SK-N-SH (cell line): ENCODE data around the gene EDDM13. TPM values are rescaled to one million over a fixed set of nuclear protein-coding genes. Genes with fewer than 3 reads are reported as not detected.
A peak's percentile ranks its signal among the peaks of the same experiment; 100 is the strongest.

Experiments used
- CTCF ChIA-PET: fragments of 300-600, 350-600 bp; formaldehyde crosslinking; extraction: SDS; loops from one replicate; lab custom pipeline; 2021; lab: Yijun Ruan, JAX
- POLR2A ChIA-PET: fragments of 350-600 bp; sonication (Branson Sonifier 250); formaldehyde crosslinking; extraction: SDS; loops from one replicate; lab custom pipeline; 2020; ENCODE audit warnings: antibody characterized with exemption, inconsistent platforms; lab: Yijun Ruan, JAX
- DNase-seq: peaks from one replicate; pipeline ENCODE4 v3.0.0; 2012
- H2AFZ ChIP-seq: fragments of 200-600 bp; sonication (generic); 2 replicates; pipeline ENCODE4 v1.8.1; 2016; ENCODE audit warnings: antibody characterized with exemption, mild to moderate bottlenecking, low read depth
- H3F3A ChIP-seq: fragments of 200-600 bp; sonication (generic); replicated peaks from 2 replicates; pipeline ENCODE3; 2016; ENCODE audit warnings: antibody characterized with exemption, mild to moderate bottlenecking; ENCODE audit not compliant: insufficient read depth
- H3K27ac ChIP-seq, 2 experiments: fragments of 200-500 bp in 1 of 2; fragments of 200-600 bp in 1 of 2; sonication (Bioruptor generic) in 1 of 2; sonication (generic), shearing (Covaris generic) in 1 of 2; 2 replicates each; pipeline versions ENCODE4 v1.5.1 to v1.6.1; 2014 to 2016; ENCODE audit warnings: low read depth in 2 of 2, inconsistent platforms in 1 of 2, low read length in 1 of 2, mild to moderate bottlenecking in 1 of 2, mixed read lengths in 1 of 2
- H3K27me3 ChIP-seq: fragments of 200-600 bp; sonication (generic), shearing (Covaris generic); 2 replicates; pipeline ENCODE4 v1.6.1; 2016; ENCODE audit warnings: mixed run types; ENCODE audit not compliant: insufficient read depth
- H3K36me3 ChIP-seq, 2 experiments: fragments of 200-500 bp in 1 of 2; fragments of 200-600 bp in 1 of 2; sonication (Bioruptor generic) in 1 of 2; sonication (generic) in 1 of 2; replicated peaks in 1 of 2; 2 replicates each; pipeline versions ENCODE3 to v1.5.1; 2014 to 2016; ENCODE audit warnings: low read length in 1 of 2, mild to moderate bottlenecking in 1 of 2; ENCODE audit not compliant: insufficient read depth in 2 of 2, control insufficient read depth in 1 of 2
- H3K4me1 ChIP-seq, 2 experiments: fragments of 200-500 bp in 1 of 2; fragments of 200-600 bp in 1 of 2; sonication (Bioruptor generic) in 1 of 2; sonication (generic), shearing (Covaris generic) in 1 of 2; 2 replicates each; pipeline versions ENCODE4 v1.5.1 to v1.6.1; 2014 to 2016; ENCODE audit warnings: low read depth in 1 of 2, low read length in 1 of 2, mixed run types in 1 of 2; ENCODE audit not compliant: insufficient read depth in 2 of 2, control insufficient read depth in 1 of 2
- H3K4me2 ChIP-seq: fragments of 200-600 bp; sonication (generic), shearing (Covaris generic); 2 replicates; pipeline ENCODE4 v1.6.1; 2017; ENCODE audit warnings: mixed run types
- H3K4me3 ChIP-seq, 2 experiments: fragments of 200-500 bp in 1 of 2; fragments of 200-600 bp in 1 of 2; sonication (Bioruptor generic) in 1 of 2; sonication (generic), shearing (Covaris generic) in 1 of 2; 2 replicates each; pipeline versions ENCODE4 v1.5.1 to v1.8.1; 2014 to 2016; ENCODE audit warnings: low read depth in 2 of 2, inconsistent platforms in 1 of 2, low read length in 1 of 2, mild to moderate bottlenecking in 1 of 2, mixed read lengths in 1 of 2, moderate library complexity in 1 of 2
- H3K79me2 ChIP-seq: fragments of 200-600 bp; sonication (generic); 2 replicates; pipeline ENCODE4 v1.8.1; 2017; ENCODE audit warnings: mild to moderate bottlenecking; ENCODE audit not compliant: insufficient read depth
- H3K9ac ChIP-seq: fragments of 200-600 bp; sonication (generic); 2 replicates; pipeline ENCODE4 v1.6.1; 2017; ENCODE audit warnings: mixed run types
- H3K9me2 ChIP-seq: fragments of 200-600 bp; sonication (generic); 2 replicates; pipeline ENCODE4 v1.6.1; 2017; ENCODE audit warnings: mixed run types
- H3K9me3 ChIP-seq: fragments of 200-600 bp; sonication (generic); 2 replicates; pipeline ENCODE4 v1.6.1; 2017; ENCODE audit warnings: mixed run types, mild to moderate bottlenecking, moderate library complexity
- H4K20me1 ChIP-seq: fragments of 200-600 bp; sonication (generic); 2 replicates; pipeline ENCODE4 v1.6.1; 2017; ENCODE audit warnings: mild to moderate bottlenecking, mixed run types; ENCODE audit not compliant: insufficient read depth
- ELF1 ChIP-seq: IDR thresholded peaks from 2 replicates; pipeline ENCODE4 v1.4.0; 2012
- FOSL2 ChIP-seq: IDR thresholded peaks from 2 replicates; pipeline ENCODE4 v1.4.0; 2012; ENCODE audit warnings: low read depth, mild to moderate bottlenecking, moderate library complexity, borderline replicate concordance
- FOXJ3 ChIP-seq: sonication (generic); formaldehyde crosslinking; IDR thresholded peaks from 2 replicates; pipeline ENCODE4 v1.5.1; 2020; ENCODE audit warnings: mild to moderate bottlenecking, missing genetic modification reagents
- GABPA ChIP-seq: IDR thresholded peaks from 2 replicates; pipeline ENCODE4 v1.4.0; 2012; ENCODE audit warnings: low read depth, mild to moderate bottlenecking
- GATA2 ChIP-seq: sonication (generic); formaldehyde crosslinking; IDR thresholded peaks from 2 replicates; pipeline ENCODE4 v1.5.0; 2020; ENCODE audit warnings: mild to moderate bottlenecking, missing genetic modification reagents
- JUND ChIP-seq: IDR thresholded peaks from 2 replicates; pipeline ENCODE4 v1.4.0; 2012
- MXI1 ChIP-seq: IDR thresholded peaks from 2 replicates; pipeline ENCODE4 v1.6.1; 2012; ENCODE audit warnings: mild to moderate bottlenecking, low read depth, low read length, improper control_type of control experiment
- NFIC ChIP-seq: IDR thresholded peaks from 2 replicates; pipeline ENCODE4 v1.4.0; 2012; ENCODE audit warnings: borderline replicate concordance
- NRF1 ChIP-seq: IDR thresholded peaks from 2 replicates; pipeline ENCODE4 v1.6.1; 2012; ENCODE audit warnings: low read depth, mild to moderate bottlenecking, low read length
- PBX3 ChIP-seq: IDR thresholded peaks from 2 replicates; pipeline ENCODE4; 2012
- RAD21 ChIP-seq: IDR thresholded peaks from 2 replicates; pipeline ENCODE4 v1.6.1; 2012; ENCODE audit warnings: mild to moderate bottlenecking, low read length
- RCOR1 ChIP-seq: fragments of 150-350 bp; IDR thresholded peaks from 2 replicates; pipeline ENCODE4 v1.6.1; 2017; ENCODE audit warnings: antibody characterized with exemption, low read length
- REST ChIP-seq: IDR thresholded peaks from 2 replicates; pipeline ENCODE4 v1.6.1; 2012; ENCODE audit warnings: mild to moderate bottlenecking, low read depth, low read length, moderate library complexity
- RFX5 ChIP-seq: IDR thresholded peaks from 2 replicates; pipeline ENCODE4 v1.6.1; 2012; ENCODE audit warnings: mild to moderate bottlenecking, improper control_type of control experiment, low read length
- RXRA ChIP-seq: IDR thresholded peaks from 2 replicates; pipeline ENCODE4 v1.4.0; 2012; ENCODE audit warnings: low read depth, mild to moderate bottlenecking, borderline replicate concordance
- SIN3A ChIP-seq: IDR thresholded peaks from 2 replicates; pipeline ENCODE4 v1.6.1; 2012; ENCODE audit warnings: low read depth, mild to moderate bottlenecking, low read length, moderate library complexity, borderline replicate concordance
- TCF12 ChIP-seq: IDR thresholded peaks from 2 replicates; pipeline ENCODE4 v1.4.0; 2012
- TEAD4 ChIP-seq: IDR thresholded peaks from 2 replicates; pipeline ENCODE4 v1.4.0; 2012; ENCODE audit warnings: mild to moderate bottlenecking, borderline replicate concordance; ENCODE audit not compliant: insufficient read depth
- ZBTB33 ChIP-seq: IDR thresholded peaks from 2 replicates; pipeline ENCODE4 v1.4.0; 2012; ENCODE audit warnings: low read depth, borderline replicate concordance
- WGBS: methylation state at CpG from one replicate; pipeline ENCODE4 v1.1.6; 2017; ENCODE audit warnings: low lambda C conversion rate; 5-methylcytosine and 5-hydroxymethylcytosine counted together
- polyA plus RNA-seq, 3 experiments: library from polyadenylated mRNA; depleted of rRNA; stranded (reverse); fragments of >200 nt; gene quantifications; 2 replicates each; pipeline ENCODE4 v1.2.3, GENCODE V29; 2012

Gene EDDM13
- polyA plus RNA-seq, 1 of the 3 experiments (the other 2 are of a cell fraction): not detected

- no peaks in the 10 kb centered on the region for H3K27me3 ChIP-seq
- POLR2A ChIA-PET: no interaction called here
- H4K20me1 ChIP-seq: no peaks in the 10 kb centered on the region
- H3K4me1 ChIP-seq: peaks cover 0 to 6% of the 10 kb centered on the region in 2 experiments; a peak in 1 of 4 replicates
- TF ChIP-seq GATA2: peak; percentile 52; the same call in 1 of the 2 replicates
- TF ChIP-seq NFIC: no peak
- no peak for TF ChIP-seq NRF1
- TF ChIP-seq ELF1: no peak
- TF ChIP-seq FOSL2: no peak
- no peak for TF ChIP-seq TEAD4
- no peak for TF ChIP-seq ZBTB33
- no peak for TF ChIP-seq RCOR1
- H3K9ac ChIP-seq: no peak overlapping the region
- peak; percentile 14 for DNase-seq
- H3K36me3 ChIP-seq: no peaks in the 10 kb centered on the region
- H3K9me3 ChIP-seq: no peaks in the 10 kb centered on the region
- no peak overlapping the region for H3K4me3 ChIP-seq
- H3F3A ChIP-seq: no peaks in the 10 kb centered on the region
- no peaks in the 10 kb centered on the region for H3K9me2 ChIP-seq
- H3K27ac ChIP-seq: no peak overlapping the region
- H3K4me2 ChIP-seq: no peak overlapping the region
- no peak overlapping the region for H2AFZ ChIP-seq
- CTCF ChIA-PET: interaction anchor here (0.8 to 2.2 kb wide), 5 partner anchors 11 to 68 kb away, joined by 3 to 14 read pairs (median 4); partner anchors contain the start of gene EDDM13
- no peaks in the 10 kb centered on the region for H3K79me2 ChIP-seq
- 54% methylated on average over 8 of the region's 8 CpGs for WGBS
Measured at GRCh38 chr19:56321254-56321988, 48.9 kb downstream of the EDDM13 start.

- 65% methylated on average over 5 of the region's 7 CpGs for WGBS
- ChIA-PET CTCF (interaction anchor here (0.8 to 2.2 kb wide), 3 partner anchors 11 to 26 kb away, joined by 3 to 14 read pairs (median 4); no protein-coding TSS in a partner anchor), POLR2A (no interaction called here)
Measured at GRCh38 chr19:56321989-56322440, 49.5 kb downstream of the EDDM13 start.

More at GRCh38 chr19:56321989-56322440, 49.5 kb downstream of the EDDM13 start:
- no peak overlapping the region for H3K4me2 ChIP-seq
- H3K9me2 ChIP-seq: no peaks in the 10 kb centered on the region
- no peaks in the 10 kb centered on the region for H3K27me3 ChIP-seq
- no peak for TF ChIP-seq MXI1
- no peak for TF ChIP-seq SIN3A
- TF ChIP-seq GABPA: no peak
- TF ChIP-seq FOXJ3: no peak
- TF ChIP-seq FOSL2: no peak
- no peak for TF ChIP-seq TEAD4
- no peak for TF ChIP-seq NFIC
- no peak for TF ChIP-seq JUND
- TF ChIP-seq PBX3: no peak
- no peak for TF ChIP-seq RFX5
- TF ChIP-seq RXRA: no peak
- TF ChIP-seq RAD21: no peak
- no peak for TF ChIP-seq TCF12
- TF ChIP-seq REST: no peak
- TF ChIP-seq, all 33 proteins: peak for 0
- Histone ChIP-seq H3F3A (no peaks in the 10 kb centered on the region), H3K9me3 (no peaks in the 10 kb centered on the region), H3K27ac (no peak overlapping the region), H3K79me2 (no peaks in the 10 kb centered on the region), H3K36me3 (no peaks in the 10 kb centered on the region), H4K20me1 (no peaks in the 10 kb centered on the region), H3K4me1 (peaks cover 0 to 6% of the 10 kb centered on the region in 2 experiments; a peak in 1 of 4 replicates), H2AFZ (no peak overlapping the region), H3K9ac (no peak overlapping the region), H3K4me3 (no peak overlapping the region)
- no peak for DNase-seq
